ENCODE measurements around the gene SIRT5.

- no peak for TF ChIP-seq CTCF (conservative IDR thresholded peaks at IDR 0.05; ENCODE audit: low read length)
- TF ChIP-seq EZH2phosphoT487 (IDR thresholded peaks at IDR 0.05; ENCODE audit: borderline replicate concordance) = no peak
Observed at GRCh38 chr6:13655700-13656099, 81.3 kb downstream of the SIRT5 start.
